ENCODE results near the gene TEKT3.

TEKT3 gene

GRCh38 chr17:15341385-15341849, at the start of gene TEKT3:
Gene TEKT3 (minus strand): TSS chr17:15341597. CDS start chr17:15331585, 10,012 bp downstream.
- no peak for DNase-seq

GRCh38 chr17:15388356-15389041, 47.1 kb upstream of the TEKT3 start:
- no peak for DNase-seq

DNA sequence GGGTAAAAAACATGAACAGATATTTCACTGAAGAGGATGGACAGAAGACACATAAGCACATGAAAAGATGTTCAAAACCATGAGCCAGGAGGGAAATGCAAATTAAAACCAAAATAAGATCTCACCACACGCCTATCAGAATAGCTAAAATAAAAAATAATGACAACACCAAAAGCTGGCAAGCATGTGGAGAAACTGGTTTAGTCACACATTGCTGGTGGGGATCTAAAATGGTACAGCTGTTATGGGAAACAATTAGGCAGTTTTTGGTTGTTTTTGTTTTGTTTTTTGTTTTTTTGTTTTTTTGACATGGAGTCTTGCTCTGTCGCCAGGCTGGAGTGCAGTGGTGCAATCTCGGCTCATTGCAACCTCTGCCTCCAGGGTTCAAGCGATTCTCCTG, 44.7 kb upstream of the TEKT3 start:
- DNase-seq, result no peak

GRCh38 chr17:15385305-15385704, 43.9 kb upstream of the TEKT3 start:
- no peak for DNase-seq

DNA sequence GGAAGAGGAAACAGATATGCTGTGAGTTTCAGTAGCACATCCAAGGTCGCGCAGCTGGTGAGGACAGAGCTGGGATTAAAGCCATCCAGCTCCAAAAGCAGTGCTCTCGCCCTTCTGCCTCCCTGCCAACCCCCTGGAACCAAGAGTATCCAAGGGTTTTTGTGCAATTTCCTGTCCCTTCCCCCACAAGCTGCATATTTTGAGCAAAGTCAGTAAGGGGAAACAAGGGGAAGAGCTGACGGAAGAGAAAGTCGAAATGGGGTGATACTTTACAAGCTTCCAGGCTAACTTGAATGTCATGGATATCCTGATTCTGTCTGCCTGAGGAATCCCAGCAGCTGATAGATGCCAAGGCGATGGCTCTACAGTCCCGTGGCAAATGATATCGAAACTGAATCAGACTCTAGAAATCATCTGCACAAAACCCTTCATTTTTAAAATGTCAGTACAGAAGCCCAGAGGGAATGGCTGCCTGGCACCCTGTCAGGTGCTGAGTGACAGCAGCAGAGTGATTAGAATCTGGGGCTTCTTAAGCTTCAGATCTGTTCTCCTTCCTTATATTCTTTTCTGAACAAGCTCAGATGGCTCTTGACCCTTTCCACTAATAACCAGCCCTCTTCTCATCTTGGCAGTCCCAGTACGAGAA, 42.9 kb upstream of the TEKT3 start:
- no peak for DNase-seq

- DNase-seq, result no peak
Observed at GRCh38 chr17:15382914-15383313, 41.5 kb upstream of the TEKT3 start.

GRCh38 chr17:15381707-15382106, 40.3 kb upstream of the TEKT3 start:
- DNase-seq, result no peak

DNA sequence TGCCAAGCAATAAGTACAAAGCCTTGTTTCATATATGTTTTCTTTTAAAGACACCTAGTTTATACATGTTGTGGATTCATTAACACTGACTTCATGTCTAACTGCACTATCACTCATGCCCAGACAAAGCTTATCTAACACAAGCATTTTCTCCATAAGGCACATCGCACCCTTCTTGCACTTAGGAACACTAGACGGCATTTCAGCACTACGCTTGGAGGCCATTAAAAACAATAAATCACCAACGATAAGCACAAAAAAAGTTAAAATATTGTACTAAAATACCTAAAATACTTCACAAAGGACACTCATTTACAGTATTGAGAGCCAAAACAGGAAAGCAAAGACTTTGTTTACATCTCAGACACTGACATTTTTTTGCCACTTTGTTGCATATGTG, 39.0 kb upstream of the TEKT3 start:
- no peak for DNase-seq

DNA sequence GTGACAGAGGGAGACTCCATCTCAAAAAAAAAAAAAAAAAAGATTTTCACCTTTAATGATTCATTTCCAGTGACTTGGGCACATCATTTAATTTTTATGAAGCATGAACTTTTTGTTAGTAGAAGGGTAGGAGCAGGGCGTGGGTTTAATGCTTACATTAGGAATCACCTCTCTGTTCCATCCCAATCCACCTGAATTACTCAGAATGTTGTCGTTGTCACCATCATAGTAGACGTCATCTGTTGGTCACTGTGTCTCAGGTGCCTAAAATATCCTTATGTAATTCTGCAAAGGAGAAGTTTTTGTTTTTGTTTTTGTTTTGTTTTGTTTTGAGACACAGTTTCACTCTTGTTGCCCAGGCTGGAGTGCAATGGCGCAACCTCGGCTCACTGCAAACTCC, 38.3 kb upstream of the TEKT3 start:
- DNase-seq, result no peak

GRCh38 chr17:15378243-15378642, 36.8 kb upstream of the TEKT3 start:
- DNase-seq, result no peak

- no peak for DNase-seq
Observed at GRCh38 chr17:15377616-15378015, 36.2 kb upstream of the TEKT3 start.

DNA sequence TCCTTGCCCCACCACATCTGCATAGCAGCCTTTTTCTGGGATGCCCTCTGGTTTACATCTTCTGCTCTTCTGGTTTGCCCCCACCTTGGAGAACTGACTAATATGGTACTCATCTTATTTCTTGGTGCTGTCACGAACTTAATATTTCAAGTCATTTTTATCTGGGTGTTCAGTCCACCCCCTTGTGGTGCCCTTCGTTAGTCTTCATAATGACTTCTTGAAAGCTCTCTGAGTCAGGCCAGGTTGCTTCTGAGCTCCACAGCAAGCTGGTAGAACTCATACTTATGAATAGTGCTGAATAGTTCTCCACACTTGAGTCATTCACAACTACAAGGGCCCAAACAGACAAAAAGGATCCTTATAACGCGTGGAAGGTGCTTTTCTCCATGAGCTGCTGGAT, 35.8 kb upstream of the TEKT3 start:
- DNase-seq, result no peak

- no peak for DNase-seq
Observed at GRCh38 chr17:15371376-15372130, 30.2 kb upstream of the TEKT3 start.

- DNase-seq, result no peak
Observed at GRCh38 chr17:15368600-15368999, 27.2 kb upstream of the TEKT3 start.

- no peak for DNase-seq
Observed at GRCh38 chr17:15366026-15366425, 24.6 kb upstream of the TEKT3 start.

GRCh38 chr17:15364615-15365014, 23.2 kb upstream of the TEKT3 start:
- DNase-seq, result no peak

- DNase-seq, result no peak
Observed at GRCh38 chr17:15363702-15364101, 22.3 kb upstream of the TEKT3 start.

GRCh38 chr17:15361592-15361991, 20.2 kb upstream of the TEKT3 start:
- DNase-seq, result no peak

- no peak for DNase-seq
Observed at GRCh38 chr17:15361151-15361550, 19.8 kb upstream of the TEKT3 start.

- DNase-seq, result no peak
Observed at GRCh38 chr17:15354256-15354655, 12.9 kb upstream of the TEKT3 start.

DNA sequence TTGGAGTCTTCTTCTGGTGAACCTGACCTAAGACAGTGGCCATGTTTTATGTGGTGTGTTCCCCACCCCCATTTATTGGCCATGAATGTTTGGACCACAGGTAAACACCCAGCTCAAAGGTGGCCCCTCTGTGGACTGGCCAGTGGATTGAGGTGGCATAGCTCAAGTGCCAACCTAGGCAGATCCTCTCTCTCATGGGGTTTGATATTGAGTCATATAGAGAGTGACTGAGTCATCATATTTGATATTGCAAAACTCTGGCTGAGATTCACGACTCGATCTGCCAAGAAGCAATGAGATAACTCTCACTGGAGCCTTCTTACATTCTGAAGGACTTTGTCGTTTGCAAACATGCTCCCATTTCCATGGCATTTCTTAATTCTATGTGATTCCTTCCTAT, 10.5 kb upstream of the TEKT3 start:
- no peak for DNase-seq

GRCh38 chr17:15351478-15351840, 10.1 kb upstream of the TEKT3 start:
- DNase-seq, result no peak

DNA sequence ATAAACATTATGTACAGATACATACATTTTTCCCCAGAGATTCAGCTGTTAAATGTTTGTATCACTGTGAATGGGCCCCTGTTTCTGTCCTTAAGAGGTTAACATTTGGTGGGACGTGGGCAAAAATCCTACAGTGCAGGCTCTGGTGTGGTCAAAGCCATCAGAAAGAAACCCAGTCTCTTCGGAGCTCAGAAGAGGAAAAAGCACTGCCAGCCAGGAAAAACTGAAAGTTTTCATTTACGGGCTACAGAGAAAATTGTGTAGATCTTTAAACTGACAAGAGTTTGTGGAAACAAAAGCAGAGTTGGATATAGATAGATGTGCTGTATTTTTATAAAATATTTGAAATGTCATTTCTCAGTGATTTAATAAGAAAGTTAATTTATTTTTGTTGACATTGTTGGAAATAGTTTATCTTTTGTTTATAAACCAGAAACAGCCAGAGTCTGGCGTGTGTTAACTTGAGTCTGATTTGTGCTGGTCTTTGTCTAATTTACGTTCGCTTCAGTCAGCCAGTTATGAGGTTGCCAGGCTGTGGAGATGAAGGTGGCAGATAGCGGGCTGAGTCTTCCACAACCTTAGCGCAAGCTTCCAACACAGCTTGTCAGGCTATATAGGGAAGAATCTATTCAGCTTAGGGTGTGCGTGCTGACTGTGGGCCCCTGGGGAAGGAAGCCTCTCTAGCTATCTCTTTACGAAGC, 9.5 kb upstream of the TEKT3 start:
- no peak for DNase-seq
